HEK293T (cell line): Measurements from ENCODE around the gene NBEA.

Experiments used
- ARNT ChIP-seq: fragments of 450-650 bp; IDR thresholded peaks from 2 replicates; pipeline ENCODE4 v1.6.1; 2017; ENCODE audit warnings: mild to moderate bottlenecking
- CTBP1 ChIP-seq: fragments of 450-650 bp; IDR thresholded peaks from 2 replicates; pipeline ENCODE4 v1.6.1; 2016; ENCODE audit warnings: borderline replicate concordance
- ELF4 ChIP-seq: fragments of 450-650 bp; IDR thresholded peaks from 2 replicates; pipeline ENCODE4 v1.6.1; 2017; ENCODE audit warnings: antibody characterized with exemption
- FOXA1 ChIP-seq: fragments of 450-650 bp; IDR thresholded peaks from 2 replicates; pipeline ENCODE4 v1.6.1; 2016; ENCODE audit warnings: mild to moderate bottlenecking
- FOXK2 ChIP-seq: fragments of 450-650 bp; IDR thresholded peaks from 2 replicates; pipeline ENCODE4 v1.6.1; 2016; ENCODE audit warnings: mild to moderate bottlenecking
- FOXM1 ChIP-seq: fragments of 450-650 bp; IDR thresholded peaks from 2 replicates; pipeline ENCODE4 v1.6.1; 2017; ENCODE audit warnings: mild to moderate bottlenecking, borderline replicate concordance
- HDGF ChIP-seq: fragments of 450-650 bp; IDR thresholded peaks from 2 replicates; pipeline ENCODE4 v1.6.1; 2017; ENCODE audit warnings: antibody characterized with exemption, borderline replicate concordance
- L3MBTL2 ChIP-seq: fragments of 450-650 bp; conservative IDR thresholded peaks from 2 replicates; pipeline ENCODE4 v1.6.1; 2016; ENCODE audit warnings: mild to moderate bottlenecking
- LEF1 ChIP-seq: fragments of 450-650 bp; IDR thresholded peaks from 2 replicates; pipeline ENCODE4 v1.6.1; 2017; ENCODE audit warnings: mild to moderate bottlenecking, borderline replicate concordance
- NFRKB ChIP-seq: fragments of 450-650 bp; IDR thresholded peaks from 2 replicates; pipeline ENCODE4 v1.6.1; 2016; ENCODE audit warnings: mild to moderate bottlenecking, moderate library complexity
- SP1 ChIP-seq: fragments of 450-650 bp; IDR thresholded peaks from 2 replicates; pipeline ENCODE4 v1.6.1; 2017
- SUZ12 ChIP-seq: fragments of 450-650 bp; IDR thresholded peaks from 2 replicates; pipeline ENCODE4 v1.6.1; 2016; ENCODE audit warnings: mild to moderate bottlenecking
- ZNF384 ChIP-seq: fragments of 450-650 bp; IDR thresholded peaks from 2 replicates; pipeline ENCODE4 v1.6.1; 2016

DNA sequence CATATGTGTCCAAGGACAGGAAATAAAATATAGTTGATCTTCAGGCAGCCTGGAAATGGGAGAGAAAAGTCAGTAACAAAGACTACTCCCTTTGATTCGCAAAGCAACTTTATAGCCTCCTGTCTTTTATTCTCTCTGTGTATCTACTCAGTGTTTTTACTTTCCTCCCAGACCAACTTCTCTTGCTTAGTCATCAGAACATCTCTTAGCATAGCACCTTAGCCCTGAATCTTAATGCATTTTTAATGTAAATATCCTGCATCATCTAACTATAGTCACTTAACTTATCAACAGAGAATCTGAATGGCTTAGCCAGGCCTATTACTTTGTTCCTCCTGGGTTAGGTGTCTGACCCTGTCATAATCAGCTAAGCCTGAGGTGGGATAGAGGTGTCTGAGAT lies 296.2 kb downstream of the NBEA start:
- TF ChIP-seq ARNT = no peak
- TF ChIP-seq ELF4 = no peak
- TF ChIP-seq HDGF = no peak
- TF ChIP-seq CTBP1 = no peak
- no peak for TF ChIP-seq SP1
- no peak for TF ChIP-seq NFRKB
- TF ChIP-seq FOXK2 = no peak
- no peak for TF ChIP-seq ZNF384
- no peak for TF ChIP-seq FOXA1
- no peak for TF ChIP-seq FOXM1
- no peak for TF ChIP-seq SUZ12
- no peak for TF ChIP-seq L3MBTL2
- TF ChIP-seq LEF1 = no peak
